HS-5 (cell line): ENCODE data around the gene KIF6.
"Not testable (repeated sequence)": the region's sequence is repeated elsewhere in the genome, so short reads cannot be mapped to it uniquely, and the experiment has no call there.

ENCODE experiments used
- DNase-seq: peaks from one replicate; pipeline ENCODE4 v3.0.0-alpha.2; 2012; ENCODE audit warnings: low read depth

Gene KIF6

GRCh38 chr6:39289490-39289889 is 435.7 kb downstream of the KIF6 start:
- DNase-seq, result no peak

- DNase-seq, result no peak
Measured at GRCh38 chr6:39287601-39288000, 437.6 kb downstream of the KIF6 start.

GRCh38 chr6:39286596-39286995 is 438.6 kb downstream of the KIF6 start:
- not testable (repeated sequence) for DNase-seq

- no peak for DNase-seq
Measured at GRCh38 chr6:39282774-39283173, 442.4 kb downstream of the KIF6 start.

GRCh38 chr6:39281312-39281980 is 443.8 kb downstream of the KIF6 start:
- DNase-seq, result no peak

GRCh38 chr6:39280247-39280731 is 444.9 kb downstream of the KIF6 start:
- DNase-seq, result no peak
